Tongue (tissue), 2 donors: ENCODE measurements around the gene ZAR1. TPM values are rescaled to one million over a fixed set of nuclear protein-coding genes. Genes with fewer than 3 reads are reported as not detected.
A peak's percentile ranks its signal among the peaks of the same experiment; 100 is the strongest.
"Not testable (repeated sequence)": the region's sequence is repeated elsewhere in the genome, so short reads cannot be mapped to it uniquely, and the experiment has no call there.

Experiments
- DNase-seq: peaks from one replicate; pipeline ENCODE4 v3.0.0-alpha.2; 2015
- total RNA-seq: library from RNA; depleted of rRNA; stranded (reverse); fragments of >200 nt; gene quantifications from one replicate; pipeline ENCODE4 v1.2.3, GENCODE V29; 2014

The ZAR1 gene
- not detected for total RNA-seq

DNA sequence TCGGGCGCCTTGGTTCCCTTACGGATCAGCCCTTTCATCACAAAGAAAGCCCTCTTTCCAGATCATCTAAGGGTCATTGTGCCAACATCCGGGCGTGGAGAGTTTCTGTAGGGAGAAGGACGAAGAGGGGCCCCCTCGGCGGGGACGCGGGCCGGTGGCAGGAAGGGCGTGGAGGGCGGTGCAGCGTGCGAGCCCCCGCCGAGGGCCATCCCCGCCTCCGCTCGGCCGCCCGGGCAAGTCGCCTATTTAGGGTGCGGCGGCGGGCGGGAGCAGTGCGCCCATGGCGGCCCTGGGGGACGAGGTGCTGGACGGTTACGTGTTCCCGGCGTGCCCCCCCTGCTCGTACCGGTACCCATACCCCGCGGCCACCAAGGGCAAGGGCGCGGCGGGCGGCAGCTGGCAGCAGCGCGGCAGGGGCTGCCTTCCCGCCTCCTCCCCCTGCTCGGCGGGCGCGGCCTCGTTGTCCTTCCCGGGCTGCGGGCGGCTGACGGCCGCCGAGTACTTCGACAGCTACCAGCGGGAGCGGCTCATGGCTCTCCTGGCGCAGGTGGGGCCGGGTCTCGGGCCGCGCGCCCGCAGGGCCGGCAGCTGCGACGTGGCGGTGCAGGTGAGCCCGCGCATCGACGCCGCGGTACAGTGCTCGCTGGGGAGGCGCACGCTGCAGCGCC is at the start of gene ZAR1:
TSS of gene ZAR1 (plus strand) at position 241 of the 668 bp plus-strand sequence. CDS start at position 281, 40 bp downstream.
- DNase-seq = peak; percentile 12

- not testable (repeated sequence) for DNase-seq
These were observed 49.1 kb upstream of the ZAR1 start for GRCh38 chr4:48440914-48441313.

DNA sequence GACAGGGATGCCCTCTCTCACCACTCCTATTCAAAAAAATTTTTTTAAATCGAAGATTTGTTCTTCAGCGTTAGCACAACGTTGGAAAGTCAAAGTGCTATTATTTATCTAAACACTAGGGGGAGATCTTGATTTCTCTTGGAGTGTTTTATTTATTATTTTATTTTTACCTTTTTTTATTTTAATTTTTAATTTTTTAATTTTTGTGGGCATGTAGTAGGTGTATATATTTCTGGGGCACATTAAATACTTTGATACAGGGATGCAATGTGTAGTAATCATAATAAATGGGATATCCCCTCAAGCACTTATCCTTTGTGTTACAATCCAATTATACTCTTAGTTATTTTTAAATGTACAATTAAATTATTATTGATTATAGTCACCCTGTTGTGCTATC is 44.3 kb upstream of the ZAR1 start:
- DNase-seq = peak; percentile 10

DNA sequence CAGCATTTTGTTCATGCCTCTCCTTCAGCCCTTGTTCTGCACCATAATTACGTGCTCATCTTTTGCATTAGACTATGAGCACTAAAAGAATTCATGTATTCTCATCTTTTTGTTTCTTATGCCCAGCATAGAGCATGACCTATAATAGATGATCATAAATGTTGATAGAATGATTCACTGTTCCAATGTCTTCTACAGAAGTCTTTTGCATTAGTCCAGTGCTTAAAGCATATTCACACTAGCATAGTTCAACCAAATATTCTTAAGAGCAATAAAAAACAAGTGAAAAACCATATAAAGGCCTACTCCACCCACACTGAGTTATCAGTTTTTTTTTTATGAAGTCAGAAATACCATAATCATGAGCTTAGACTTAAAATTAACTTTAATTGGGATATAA is 43.4 kb upstream of the ZAR1 start:
- no peak for DNase-seq

- DNase-seq = no peak
These were observed 40.9 kb upstream of the ZAR1 start for GRCh38 chr4:48449151-48449550.

DNA sequence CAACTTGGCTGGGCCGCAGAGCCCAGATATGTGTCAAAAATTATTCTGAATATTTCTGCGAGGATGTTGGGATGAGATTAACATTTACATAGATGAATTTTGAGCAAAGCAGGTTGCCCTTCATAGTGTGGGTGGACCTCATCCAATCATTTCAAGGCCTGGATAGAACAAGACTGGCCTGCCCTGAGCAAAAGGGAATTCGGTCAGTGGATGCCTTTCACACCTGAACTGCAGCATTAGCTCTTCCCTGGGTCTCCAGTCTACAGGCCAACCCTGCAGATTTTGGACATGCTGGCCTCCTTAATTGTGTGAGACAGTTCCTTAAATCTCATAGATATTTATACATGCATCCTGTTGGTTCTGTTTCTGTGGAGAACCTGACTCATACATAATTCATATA is 39.3 kb upstream of the ZAR1 start:
- DNase-seq = no peak

GRCh38 chr4:48451656-48452055 is 38.4 kb upstream of the ZAR1 start:
- DNase-seq = not testable (repeated sequence)

- no peak for DNase-seq
These were observed 35.5 kb upstream of the ZAR1 start for GRCh38 chr4:48454591-48454990.

DNA sequence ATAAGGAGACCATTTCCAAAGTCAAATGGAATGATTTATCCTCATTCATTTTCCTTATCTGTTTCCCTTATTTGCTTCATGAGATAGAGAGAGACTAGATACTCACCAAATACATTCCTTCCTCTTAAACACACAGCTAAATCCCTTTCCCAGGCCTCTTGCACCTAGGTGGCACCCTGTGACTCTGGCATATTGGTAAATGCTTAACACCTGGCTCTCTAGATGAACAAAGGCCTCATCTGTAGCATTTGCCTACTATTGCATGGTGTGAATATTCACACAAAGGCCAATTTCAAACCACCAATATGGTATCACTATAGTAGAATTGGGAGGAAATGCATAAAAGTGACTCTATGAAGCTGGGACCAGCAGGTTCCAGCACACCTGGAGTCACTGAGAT is 29.1 kb upstream of the ZAR1 start:
- DNase-seq = no peak

- no peak for DNase-seq
These were observed 27.7 kb upstream of the ZAR1 start for GRCh38 chr4:48462363-48462762.

DNA sequence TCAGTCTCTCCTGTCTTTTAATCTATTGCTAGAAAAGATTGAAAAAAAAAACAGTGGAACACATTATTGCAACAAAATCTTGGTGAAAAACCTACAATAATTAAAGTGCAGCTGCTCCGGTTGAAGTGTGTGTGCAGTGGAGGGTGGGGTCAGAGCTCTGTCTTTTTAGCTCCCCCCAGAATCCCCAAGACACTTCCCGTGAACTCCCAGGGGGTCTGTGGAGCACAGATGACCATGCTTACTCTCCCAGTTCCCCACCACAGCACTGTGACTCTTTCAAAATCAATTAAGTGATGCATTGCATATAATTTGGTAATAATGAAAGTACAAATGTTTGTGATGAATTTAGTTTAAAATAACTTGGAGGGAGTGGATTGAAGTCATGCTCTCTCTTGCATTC is 22.6 kb upstream of the ZAR1 start:
- no peak for DNase-seq

GRCh38 chr4:48467891-48468290 is 22.2 kb upstream of the ZAR1 start:
- no peak for DNase-seq

- no peak for DNase-seq
These were observed 19.9 kb upstream of the ZAR1 start for GRCh38 chr4:48470137-48470536.

- no peak for DNase-seq
These were observed 19.5 kb upstream of the ZAR1 start for GRCh38 chr4:48470570-48470969.

- no peak for DNase-seq
These were observed 17.3 kb upstream of the ZAR1 start for GRCh38 chr4:48472794-48473193.

DNA sequence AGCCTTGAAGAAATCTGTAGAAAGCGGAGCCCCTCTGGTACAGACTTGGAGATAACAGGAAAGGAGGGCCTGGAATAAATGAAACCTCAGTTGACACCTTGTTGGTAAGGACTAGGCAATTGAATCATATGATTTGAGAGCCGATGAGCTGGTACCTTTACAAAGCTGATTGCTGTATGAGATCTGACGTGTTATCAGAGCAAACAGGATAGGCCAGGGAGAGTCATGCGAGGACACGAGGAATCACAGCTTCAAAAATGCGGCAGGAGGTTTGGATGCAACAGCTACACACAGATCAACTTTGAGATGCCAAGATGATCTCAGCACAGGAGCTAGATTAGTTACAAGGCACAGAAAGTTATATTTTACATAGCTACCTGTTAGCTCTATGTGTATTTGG is 14.3 kb upstream of the ZAR1 start:
- DNase-seq = no peak

DNA sequence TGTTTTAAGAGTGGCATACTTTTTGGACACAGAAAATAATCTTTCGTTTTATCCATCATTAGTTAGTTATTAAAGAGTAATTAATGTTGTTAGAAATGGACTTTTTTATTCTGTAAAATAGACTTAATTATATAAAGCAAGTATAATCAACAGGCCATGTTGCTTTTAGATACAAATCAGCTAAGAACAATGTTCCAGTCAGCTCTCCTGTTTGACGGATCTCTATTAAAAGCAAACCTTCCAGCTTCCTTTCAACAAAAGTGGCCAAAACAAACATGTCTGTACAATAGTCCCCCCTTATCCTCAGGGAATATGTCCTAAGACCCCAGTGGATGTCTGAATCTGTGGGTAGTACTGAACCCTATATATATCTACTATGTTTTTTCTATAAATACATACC is 11.8 kb upstream of the ZAR1 start:
- DNase-seq = no peak

DNA sequence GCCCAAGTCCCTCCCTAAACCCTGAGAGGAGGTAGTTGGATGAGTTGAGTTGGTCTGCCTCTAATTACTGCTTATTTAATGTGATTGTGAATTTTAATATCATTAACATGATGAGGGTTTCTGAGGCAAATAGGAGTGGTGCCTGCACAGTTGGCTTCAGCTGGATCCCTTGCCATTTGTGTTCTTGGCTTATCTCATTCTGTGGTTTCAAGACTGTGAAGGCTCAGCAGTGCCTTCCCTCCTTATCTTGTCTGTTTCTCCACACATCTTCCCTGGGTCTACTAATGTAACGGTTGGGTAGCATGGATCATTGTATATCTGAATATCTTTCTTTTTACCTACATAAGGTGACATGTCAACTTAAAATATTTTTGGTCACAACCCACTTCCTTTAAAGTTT is 8.5 kb upstream of the ZAR1 start:
- no peak for DNase-seq

- DNase-seq = peak; percentile 39
These were observed 6.9 kb upstream of the ZAR1 start, which contains the start of gene SLC10A4 for GRCh38 chr4:48483006-48483776. Gene SLC10A4, plus strand, starts transcription at chr4:48483343. Its CDS starts 219 bp downstream, at chr4:48483562.

DNA sequence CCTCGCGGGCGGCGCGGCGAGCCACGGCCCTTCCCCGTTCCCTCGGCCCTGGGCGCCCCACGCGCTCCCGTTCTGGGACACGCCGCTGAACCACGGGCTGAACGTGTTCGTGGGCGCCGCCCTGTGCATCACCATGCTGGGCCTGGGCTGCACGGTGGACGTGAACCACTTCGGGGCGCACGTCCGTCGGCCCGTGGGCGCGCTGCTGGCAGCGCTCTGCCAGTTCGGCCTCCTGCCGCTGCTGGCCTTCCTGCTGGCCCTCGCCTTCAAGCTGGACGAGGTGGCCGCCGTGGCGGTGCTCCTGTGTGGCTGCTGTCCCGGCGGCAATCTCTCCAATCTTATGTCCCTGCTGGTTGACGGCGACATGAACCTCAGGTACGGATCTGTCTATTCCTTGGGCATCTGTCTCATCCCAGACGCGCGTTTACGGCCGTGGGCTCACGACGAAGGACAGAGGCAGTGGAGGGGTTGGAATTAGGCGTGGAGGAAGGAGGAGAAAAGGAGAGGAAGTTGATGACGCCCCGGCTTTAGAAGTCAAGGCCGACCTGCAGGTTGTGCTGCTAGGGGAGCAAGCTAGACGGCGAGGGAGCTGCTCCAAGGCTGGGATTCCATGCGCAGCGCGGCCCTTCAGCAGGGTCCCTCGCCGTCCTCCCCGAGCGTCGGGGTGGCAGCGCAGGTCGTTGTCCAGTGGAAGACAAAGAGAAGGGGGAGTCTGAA is 6.1 kb upstream of the ZAR1 start:
- peak; percentile 12 for DNase-seq

GRCh38 chr4:48484494-48485168 is 5.4 kb upstream of the ZAR1 start:
- no peak for DNase-seq

DNA sequence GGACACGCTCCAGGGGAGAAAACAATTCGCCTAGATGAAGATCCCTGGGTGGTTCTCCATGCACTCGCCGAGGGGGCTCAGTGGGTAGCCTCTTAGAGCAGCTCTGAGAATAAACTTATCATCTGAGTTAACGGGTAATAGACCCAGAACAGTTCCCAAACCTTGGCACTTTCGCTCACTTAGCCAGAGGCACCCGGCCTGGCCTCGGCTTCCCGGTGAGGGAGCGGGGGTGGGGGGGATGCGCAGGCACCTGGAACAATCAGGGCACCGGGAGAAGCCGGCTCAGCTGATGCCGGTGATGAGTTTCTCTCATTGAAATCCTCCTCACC is 405 bp upstream of the ZAR1 start:
- no peak for DNase-seq
